Keratinocyte (primary cell): Measurements from ENCODE around the gene CREB3L1.

ENCODE experiments used
- CTCF ChIP-seq, 3 experiments: IDR thresholded peaks in 1 of 3; conservative IDR thresholded peaks in 1 of 3; optimal IDR thresholded peaks in 1 of 3; 2 replicates in 2 of 3; 3 replicates in 1 of 3; pipeline versions ENCODE3 to v1.5.1; 2011; ENCODE audit warnings: low read length in 3 of 3, mild to moderate bottlenecking in 3 of 3, moderate library complexity in 2 of 3, control low read depth in 1 of 3, inconsistent platforms in 1 of 3; ENCODE audit not compliant: insufficient read depth in 2 of 3; ENCODE audit errors: extremely low read depth in 1 of 3
- EZH2 ChIP-seq: IDR thresholded peaks from one replicate; pipeline ENCODE4 v1.6.1; 2012; ENCODE audit warnings: inconsistent platforms, mild to moderate bottlenecking, low read length, moderate library complexity

- TF ChIP-seq CTCF (optimal IDR thresholded peaks at IDR 0.05 in 1 of 3, IDR thresholded peaks at IDR 0.05 in 1 of 3, conservative IDR thresholded peaks at IDR 0.05 in 1 of 3; ENCODE audit: extremely low read depth in 1 of 3, insufficient read depth in 2 of 3, low read length in 3 of 3) (no peak), EZH2 (no peak)
Measured at GRCh38 chr11:46347637-46348311, 70.3 kb downstream of the CREB3L1 start.
